ENCODE results near the gene EPHB2.

GRCh38 chr1:22772014-22772413 lies 61.4 kb downstream of the EPHB2 start:
- TF ChIP-seq CTCF (IDR thresholded peaks at IDR 0.05): no peak
- no peak for TF ChIP-seq POLR2A (IDR thresholded peaks at IDR 0.05)
